ENCODE measurements around the gene TTC38.

TTC38 gene

DNA sequence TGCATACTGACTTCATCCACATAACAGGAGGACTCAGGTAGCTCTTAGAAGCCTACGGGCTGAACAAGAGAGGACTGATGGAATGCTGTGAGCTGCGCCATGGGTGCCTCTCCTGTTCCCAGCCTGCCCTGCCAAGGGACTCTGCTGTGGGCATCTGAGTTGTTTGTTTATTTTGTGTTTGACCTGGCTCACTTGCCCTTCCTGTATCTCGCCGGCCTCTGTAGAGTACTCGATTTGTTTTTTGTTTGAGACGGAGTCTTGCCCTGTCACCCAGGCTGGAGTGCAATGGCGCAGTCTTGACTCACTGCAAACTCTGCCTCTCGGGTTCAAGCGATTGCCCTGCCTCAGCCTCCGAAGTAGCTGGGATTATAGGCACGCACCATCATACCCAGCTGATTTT lies 1.8 kb downstream of the TTC38 start:
- TF ChIP-seq GABPA (IDR thresholded peaks at IDR 0.05; ENCODE audit: low read depth) (no peak), POLR2AphosphoS5 (IDR thresholded peaks at IDR 0.05; ENCODE audit: low read depth) (no peak), SPI1 (IDR thresholded peaks at IDR 0.05; ENCODE audit: borderline replicate concordance, low read depth) (no peak)
- TF ChIP-seq, protein P1, sequence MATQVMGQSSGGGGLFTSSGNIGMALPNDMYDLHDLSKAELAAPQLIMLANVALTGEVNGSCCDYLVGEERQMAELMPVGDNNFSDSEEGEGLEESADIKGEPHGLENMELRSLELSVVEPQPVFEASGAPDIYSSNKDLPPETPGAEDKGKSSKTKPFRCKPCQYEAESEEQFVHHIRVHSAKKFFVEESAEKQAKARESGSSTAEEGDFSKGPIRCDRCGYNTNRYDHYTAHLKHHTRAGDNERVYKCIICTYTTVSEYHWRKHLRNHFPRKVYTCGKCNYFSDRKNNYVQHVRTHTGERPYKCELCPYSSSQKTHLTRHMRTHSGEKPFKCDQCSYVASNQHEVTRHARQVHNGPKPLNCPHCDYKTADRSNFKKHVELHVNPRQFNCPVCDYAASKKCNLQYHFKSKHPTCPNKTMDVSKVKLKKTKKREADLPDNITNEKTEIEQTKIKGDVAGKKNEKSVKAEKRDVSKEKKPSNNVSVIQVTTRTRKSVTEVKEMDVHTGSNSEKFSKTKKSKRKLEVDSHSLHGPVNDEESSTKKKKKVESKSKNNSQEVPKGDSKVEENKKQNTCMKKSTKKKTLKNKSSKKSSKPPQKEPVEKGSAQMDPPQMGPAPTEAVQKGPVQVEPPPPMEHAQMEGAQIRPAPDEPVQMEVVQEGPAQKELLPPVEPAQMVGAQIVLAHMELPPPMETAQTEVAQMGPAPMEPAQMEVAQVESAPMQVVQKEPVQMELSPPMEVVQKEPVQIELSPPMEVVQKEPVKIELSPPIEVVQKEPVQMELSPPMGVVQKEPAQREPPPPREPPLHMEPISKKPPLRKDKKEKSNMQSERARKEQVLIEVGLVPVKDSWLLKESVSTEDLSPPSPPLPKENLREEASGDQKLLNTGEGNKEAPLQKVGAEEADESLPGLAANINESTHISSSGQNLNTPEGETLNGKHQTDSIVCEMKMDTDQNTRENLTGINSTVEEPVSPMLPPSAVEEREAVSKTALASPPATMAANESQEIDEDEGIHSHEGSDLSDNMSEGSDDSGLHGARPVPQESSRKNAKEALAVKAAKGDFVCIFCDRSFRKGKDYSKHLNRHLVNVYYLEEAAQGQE (IDR thresholded peaks at IDR 0.05; ENCODE audit: insufficient replicate concordance, low read depth) = no peak
- TF ChIP-seq, protein P2, sequence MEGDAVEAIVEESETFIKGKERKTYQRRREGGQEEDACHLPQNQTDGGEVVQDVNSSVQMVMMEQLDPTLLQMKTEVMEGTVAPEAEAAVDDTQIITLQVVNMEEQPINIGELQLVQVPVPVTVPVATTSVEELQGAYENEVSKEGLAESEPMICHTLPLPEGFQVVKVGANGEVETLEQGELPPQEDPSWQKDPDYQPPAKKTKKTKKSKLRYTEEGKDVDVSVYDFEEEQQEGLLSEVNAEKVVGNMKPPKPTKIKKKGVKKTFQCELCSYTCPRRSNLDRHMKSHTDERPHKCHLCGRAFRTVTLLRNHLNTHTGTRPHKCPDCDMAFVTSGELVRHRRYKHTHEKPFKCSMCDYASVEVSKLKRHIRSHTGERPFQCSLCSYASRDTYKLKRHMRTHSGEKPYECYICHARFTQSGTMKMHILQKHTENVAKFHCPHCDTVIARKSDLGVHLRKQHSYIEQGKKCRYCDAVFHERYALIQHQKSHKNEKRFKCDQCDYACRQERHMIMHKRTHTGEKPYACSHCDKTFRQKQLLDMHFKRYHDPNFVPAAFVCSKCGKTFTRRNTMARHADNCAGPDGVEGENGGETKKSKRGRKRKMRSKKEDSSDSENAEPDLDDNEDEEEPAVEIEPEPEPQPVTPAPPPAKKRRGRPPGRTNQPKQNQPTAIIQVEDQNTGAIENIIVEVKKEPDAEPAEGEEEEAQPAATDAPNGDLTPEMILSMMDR (IDR thresholded peaks at IDR 0.05; ENCODE audit: insufficient read depth, low read length) = no peak
- Histone ChIP-seq H3K4me3 (replicated peaks; ENCODE audit: insufficient read depth, low read length) (no peak overlapping the region), H3K27ac (replicated peaks) (no peak overlapping the region), H3K27me3 (ENCODE audit: insufficient read depth, poor library complexity, severe bottlenecking) (no peaks in the 10 kb centered on the region)
- no peak for DNase-seq (ENCODE audit: low read depth in 1 of 2, low spot score in 1 of 2)

DNA sequence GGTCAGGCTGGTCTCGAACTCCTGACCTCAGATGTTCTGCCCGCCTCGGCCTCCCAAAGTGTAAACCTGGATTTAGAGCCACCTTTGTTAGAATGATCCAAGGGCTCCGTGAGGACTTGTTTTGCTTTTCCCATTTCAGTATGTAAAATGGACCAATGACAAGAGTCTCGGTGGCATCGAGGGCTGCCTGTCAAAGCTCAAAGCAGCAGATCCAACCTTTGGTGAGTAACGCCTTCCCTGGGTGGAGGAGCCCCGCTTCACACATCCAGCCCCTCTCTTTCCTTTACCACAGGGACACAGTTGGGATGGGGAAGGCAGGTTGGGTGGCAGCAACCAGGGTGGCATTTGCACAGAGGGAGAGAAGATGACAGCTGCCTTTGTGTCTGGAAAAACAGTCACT lies 4.4 kb downstream of the TTC38 start:
- H3K4me3 ChIP-seq (replicated peaks; ENCODE audit: insufficient read depth, low read length) = no peak overlapping the region

DNA sequence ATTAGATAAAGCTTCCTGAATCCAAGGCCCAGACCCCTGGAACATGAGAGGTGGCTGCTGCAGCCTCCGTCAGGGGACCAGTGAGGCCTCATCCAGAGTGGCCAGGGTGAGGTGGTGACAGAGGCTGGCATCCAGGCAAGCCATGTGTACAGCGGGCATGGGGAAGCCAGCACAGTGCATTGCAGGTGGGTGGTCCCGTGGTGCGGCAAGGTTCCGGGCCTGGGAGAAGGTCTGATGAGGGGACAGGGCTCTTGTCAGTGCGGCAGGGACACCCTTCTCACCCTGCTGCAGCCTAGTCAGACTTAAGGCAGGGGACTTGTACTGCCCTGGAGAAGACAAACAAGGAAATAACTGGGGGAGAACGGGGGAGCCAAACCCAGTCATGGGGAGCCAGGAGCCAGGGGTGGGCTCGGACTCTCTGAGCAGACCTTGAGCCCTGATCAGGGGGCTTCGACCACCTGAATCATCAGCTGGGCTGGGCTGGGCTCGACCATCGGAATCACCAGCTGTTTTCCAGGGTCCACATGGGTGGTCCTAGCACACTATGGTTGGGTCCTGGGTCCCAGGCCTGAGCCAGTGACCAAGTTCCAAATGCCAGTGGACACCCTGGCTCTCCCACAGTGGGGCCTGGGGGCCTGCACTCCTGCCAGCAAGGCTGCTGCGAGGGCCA lies 5.1 kb downstream of the TTC38 start:
- Histone ChIP-seq H3K4me3 (replicated peaks; ENCODE audit: insufficient read depth, low read length) (no peak overlapping the region), H3K27me3 (ENCODE audit: insufficient read depth, poor library complexity, severe bottlenecking) (no peaks in the 10 kb centered on the region)

More for the DNA sequence above, 4.4 kb downstream of the TTC38 start:
- Histone ChIP-seq H3K27me3 (ENCODE audit: insufficient read depth, poor library complexity, severe bottlenecking) (no peaks in the 10 kb centered on the region), H3K27ac (replicated peaks) (no peak overlapping the region)
- no peak for DNase-seq (ENCODE audit: low read depth in 1 of 2, low spot score in 1 of 2)
- TF ChIP-seq, protein P1 (IDR thresholded peaks at IDR 0.05; ENCODE audit: insufficient replicate concordance, low read depth) = no peak
- TF ChIP-seq, protein P2 (IDR thresholded peaks at IDR 0.05; ENCODE audit: insufficient read depth, low read length) = no peak
- TF ChIP-seq GABPA (IDR thresholded peaks at IDR 0.05; ENCODE audit: low read depth) = no peak
- TF ChIP-seq POLR2AphosphoS5 (IDR thresholded peaks at IDR 0.05; ENCODE audit: low read depth) = no peak
- no peak for TF ChIP-seq SPI1 (IDR thresholded peaks at IDR 0.05; ENCODE audit: borderline replicate concordance, low read depth)

GRCh38 chr22:46273432-46274148 lies 5.8 kb downstream of the TTC38 start:
- no peak overlapping the region for H3K27ac ChIP-seq (replicated peaks)
- no peak for DNase-seq (ENCODE audit: low read depth in 1 of 2, low spot score in 1 of 2)
- H3K4me3 ChIP-seq (replicated peaks; ENCODE audit: insufficient read depth, low read length) = no peak overlapping the region
- H3K27me3 ChIP-seq (ENCODE audit: insufficient read depth, poor library complexity, severe bottlenecking) = no peaks in the 10 kb centered on the region
- TF ChIP-seq GABPA (IDR thresholded peaks at IDR 0.05; ENCODE audit: low read depth) (no peak), POLR2AphosphoS5 (IDR thresholded peaks at IDR 0.05; ENCODE audit: low read depth) (no peak)
- TF ChIP-seq, protein P2 (IDR thresholded peaks at IDR 0.05; ENCODE audit: insufficient read depth, low read length) = no peak

More for the DNA sequence above, 5.1 kb downstream of the TTC38 start:
- no peak overlapping the region for H3K27ac ChIP-seq (replicated peaks)
- TF ChIP-seq POLR2AphosphoS5 (IDR thresholded peaks at IDR 0.05; ENCODE audit: low read depth) = no peak
- DNase-seq (ENCODE audit: low read depth in 1 of 2, low spot score in 1 of 2) = no peak

All from HL-60 (cell line).